Panc1 (cell line): Measurements from ENCODE around the gene SORBS1. TPM values are rescaled to one million over a fixed set of nuclear protein-coding genes. Genes with fewer than 3 reads are reported as not detected.

ENCODE experiments used
- ATAC-seq: fragments of 200-7000 bp; cut with Tn5 transposase; 2 replicates; pipeline ENCODE4 v1.9.1; 2020; ENCODE audit warnings: mild to moderate bottlenecking, moderate library complexity
- BruUV-seq: library from RNA; stranded (reverse); fragments of 400-500 nt; replicated peaks from 2 replicates; lab custom pipeline; 2021; lab: Mats Ljungman, UMichigan
- CTCF ChIA-PET: fragments of 300-600 bp; sonication (Branson Sonifier 250); formaldehyde crosslinking; loops from one replicate; lab custom pipeline; 2022; ENCODE audit warnings: antibody characterized with exemption; lab: Charles Lee
- POLR2A ChIA-PET: fragments of 300-600 bp; sonication (Branson Sonifier 250); formaldehyde crosslinking; loops from one replicate; lab custom pipeline; 2022; ENCODE audit warnings: antibody characterized with exemption; lab: Charles Lee
- DNase-seq: peaks from one replicate; pipeline ENCODE4 v3.0.0-alpha.2; 2010; ENCODE audit warnings: low read depth, low spot score
- H3K27ac ChIP-seq: 2 replicates; pipeline ENCODE4 v1.5.1; 2011; ENCODE audit warnings: mild to moderate bottlenecking, low read length, inconsistent platforms
- H3K27me3 ChIP-seq: fragments of 200-500 bp; sonication (Bioruptor generic); 2 replicates; pipeline ENCODE4 v1.6.0; 2014; ENCODE audit warnings: low read length, inconsistent platforms; ENCODE audit not compliant: control insufficient read depth, insufficient read depth
- H3K36me3 ChIP-seq: fragments of 200-500 bp; sonication (Bioruptor generic); 2 replicates; pipeline ENCODE4 v1.5.1; 2014; ENCODE audit warnings: inconsistent platforms, mild to moderate bottlenecking, low read length, moderate library complexity; ENCODE audit not compliant: control insufficient read depth, insufficient read depth
- H3K4me1 ChIP-seq: 2 replicates; pipeline ENCODE4 v1.5.1; 2011; ENCODE audit warnings: inconsistent platforms, mild to moderate bottlenecking, low read length, moderate library complexity; ENCODE audit not compliant: control insufficient read depth, insufficient read depth
- H3K4me3 ChIP-seq, 2 experiments: 2 replicates each; pipeline ENCODE4 v1.5.1; 2011 to 2012; ENCODE audit warnings: low read depth in 2 of 2, low read length in 2 of 2, mild to moderate bottlenecking in 2 of 2, inconsistent platforms in 1 of 2, moderate library complexity in 1 of 2
- H3K9me3 ChIP-seq: fragments of 200-500 bp; sonication (Bioruptor generic); 2 replicates; pipeline ENCODE4 v1.5.1; 2014; ENCODE audit warnings: low read depth, mild to moderate bottlenecking, inconsistent platforms, low read length, moderate library complexity; ENCODE audit not compliant: control insufficient read depth, insufficient read depth
- CTCF ChIP-seq: fragments of 450-650 bp; IDR thresholded peaks from 2 replicates; pipeline ENCODE4 v1.5.1; 2017; ENCODE audit warnings: mild to moderate bottlenecking
- POLR2AphosphoS5 ChIP-seq: IDR thresholded peaks from 2 replicates; pipeline ENCODE4 v1.6.1; 2012; ENCODE audit warnings: mild to moderate bottlenecking, low read depth, low read length, moderate library complexity
- REST ChIP-seq, 2 experiments: IDR thresholded peaks; 2 replicates each; pipeline ENCODE4 v1.6.1; 2011 to 2012; ENCODE audit warnings: low read depth in 2 of 2, control low read depth in 1 of 2, low read length in 1 of 2, mild to moderate bottlenecking in 1 of 2, moderate library complexity in 1 of 2; ENCODE audit not compliant: insufficient read depth in 1 of 2
- SIN3A ChIP-seq: IDR thresholded peaks from 2 replicates; pipeline ENCODE4 v1.6.1; 2012; ENCODE audit warnings: low read depth, mild to moderate bottlenecking, low read length, moderate library complexity, borderline replicate concordance; ENCODE audit not compliant: insufficient read depth
- TCF7L2 ChIP-seq: IDR thresholded peaks from 2 replicates; pipeline ENCODE4 v1.6.1; 2011; ENCODE audit warnings: mild to moderate bottlenecking, low read depth, low read length, inconsistent platforms
- in situ Hi-C: cut with HindIII; loops from 2 replicates; pipeline ENCODE4 v1.10.0; 2016; ENCODE audit warnings: low sequenced_read_pairs, low pct_unique_long_range_greater_than_20kb
- intact Hi-C: fragments of 100-400 bp; cut with micrococcal nuclease; formaldehyde crosslinking; loops from one replicate; pipeline ENCODE4 v1.10.0; 2022; ENCODE audit not compliant: unreplicated experiment
- total RNA-seq: library from RNA; stranded (reverse); gene quantifications from one replicate; pipeline ENCODE4 v1.2.1, GENCODE V29; 2021; ENCODE audit not compliant: unreplicated experiment

The SORBS1 gene
- total RNA-seq, 1 experiment from 2014 or later: 29.4 TPM

DNA sequence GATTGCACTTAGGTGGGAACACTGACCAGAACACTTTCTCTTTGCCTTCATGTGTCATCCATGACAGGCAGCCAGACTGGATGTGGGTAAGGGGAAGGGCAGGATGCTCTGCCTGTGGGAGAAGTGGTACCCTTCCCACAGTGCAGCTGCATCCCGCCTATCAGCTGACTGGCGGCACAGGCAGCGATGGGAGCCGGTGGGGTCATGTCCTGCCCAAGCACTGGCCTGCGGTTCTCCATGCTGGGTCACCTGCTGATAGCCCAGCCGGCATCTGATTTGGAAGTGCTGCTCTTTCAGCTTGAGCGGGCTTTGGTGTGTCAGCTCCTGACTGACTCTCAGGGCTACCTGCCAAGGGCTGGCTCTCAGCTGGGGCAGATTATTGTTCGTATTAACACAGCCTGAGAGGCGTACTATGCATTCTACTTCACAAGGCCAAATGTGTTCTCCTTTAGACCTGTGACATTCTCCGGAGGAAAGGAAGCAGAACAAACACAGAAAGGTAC lies 165.2 kb downstream of the SORBS1 start:
- no peaks in the 10 kb centered on the region for H3K9me3 ChIP-seq
- no peak overlapping the region for H3K4me3 ChIP-seq
- H3K27ac ChIP-seq: no peak overlapping the region
- ATAC-seq (no peak), DNase-seq (no peak)
- H3K27me3 ChIP-seq: no peaks in the 10 kb centered on the region
- in situ Hi-C loops (no loop called here), intact Hi-C loops (no loop called here)
- ChIA-PET CTCF (interaction anchor here (0.6 kb wide), 1 partner anchor 56 kb away, joined by 3 read pairs; no protein-coding TSS in a partner anchor), POLR2A (no interaction called here)
- TF ChIP-seq TCF7L2 (no peak), POLR2AphosphoS5 (no peak), REST (IDR thresholded peaks at IDR 0.05; ENCODE audit: insufficient read depth in 1 of 2, low read depth in 2 of 2, low read length in 1 of 2) (no peak), CTCF (no peak), SIN3A (no peak)
- no TSS peak for BruUV-seq
- H3K36me3 ChIP-seq: 0 out of 2 replicates have a peak, but pooled peaks cover 3% of the 10 kb centered on the region
- peaks cover 4% of the 10 kb centered on the region; the same call in 1 of the 2 replicates for H3K4me1 ChIP-seq

- TF ChIP-seq TCF7L2 (no peak), REST (IDR thresholded peaks at IDR 0.05; ENCODE audit: insufficient read depth in 1 of 2, low read depth in 2 of 2, low read length in 1 of 2) (no peak), CTCF (no peak), POLR2AphosphoS5 (no peak), SIN3A (no peak)
- Histone ChIP-seq H3K4me1 (peaks cover 4% of the 10 kb centered on the region; the same call in 1 of the 2 replicates), H3K4me3 (no peak overlapping the region), H3K9me3 (no peaks in the 10 kb centered on the region), H3K27ac (peak overlapping the region; percentile 5; the same call in 1 of the 2 replicates), H3K27me3 (no peaks in the 10 kb centered on the region), H3K36me3 (0 out of 2 replicates have a peak, but pooled peaks cover 3% of the 10 kb centered on the region)
- POLR2A ChIA-PET: no interaction called here
- intact Hi-C loops: no loop called here
- BruUV-seq: TSS peak; percentile 52
- DNase-seq: no peak
- ATAC-seq: peak; percentile 67
- in situ Hi-C loops: no loop called here
- CTCF ChIA-PET: no interaction called here
These were observed 166.8 kb downstream of the SORBS1 start for GRCh38 chr10:95394161-95394880.
